ENCODE measurements around the gene SAP130.

SAP130 gene

DNA sequence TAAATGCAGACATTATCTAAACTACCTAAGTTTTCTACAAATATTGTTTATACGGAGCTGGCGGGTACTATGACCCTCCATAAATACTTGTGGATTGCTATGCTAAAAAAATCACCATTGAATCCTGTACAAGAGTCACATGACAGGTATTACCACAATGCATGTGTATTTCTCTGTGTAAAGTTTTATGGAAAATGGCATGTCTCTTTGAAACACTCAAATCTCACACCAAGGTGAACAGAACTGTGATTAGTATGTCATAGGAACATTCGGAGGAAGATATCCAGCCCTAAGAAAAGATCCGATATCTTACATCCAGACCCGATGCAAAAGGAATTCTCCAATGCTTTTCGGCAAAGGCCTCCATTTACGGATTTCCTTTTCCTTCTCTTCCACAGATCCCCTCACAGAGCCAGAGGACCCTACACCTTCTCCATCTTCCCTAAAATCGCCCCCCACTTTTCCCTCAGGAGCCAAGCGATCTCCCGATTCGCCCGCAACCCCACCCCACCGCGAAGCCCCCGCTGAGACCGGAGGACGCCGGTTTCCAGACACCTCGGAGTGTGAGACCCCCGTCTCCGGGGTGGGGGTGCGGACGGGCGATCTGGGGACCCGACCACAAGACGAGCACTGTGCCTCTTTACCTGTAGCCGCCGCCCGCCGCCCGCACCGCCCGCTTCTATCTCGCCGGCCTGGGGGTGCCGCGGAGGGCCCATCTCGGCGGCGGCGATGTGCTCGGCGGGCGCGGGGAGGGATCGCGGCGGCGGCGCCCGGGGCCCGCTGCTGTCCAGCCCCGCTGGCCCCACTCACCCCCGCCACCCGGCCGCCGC lies 1.2 kb downstream of the SAP130 start:
- DNase-seq (ENCODE audit: low spot score) = peak; percentile 28

DNA sequence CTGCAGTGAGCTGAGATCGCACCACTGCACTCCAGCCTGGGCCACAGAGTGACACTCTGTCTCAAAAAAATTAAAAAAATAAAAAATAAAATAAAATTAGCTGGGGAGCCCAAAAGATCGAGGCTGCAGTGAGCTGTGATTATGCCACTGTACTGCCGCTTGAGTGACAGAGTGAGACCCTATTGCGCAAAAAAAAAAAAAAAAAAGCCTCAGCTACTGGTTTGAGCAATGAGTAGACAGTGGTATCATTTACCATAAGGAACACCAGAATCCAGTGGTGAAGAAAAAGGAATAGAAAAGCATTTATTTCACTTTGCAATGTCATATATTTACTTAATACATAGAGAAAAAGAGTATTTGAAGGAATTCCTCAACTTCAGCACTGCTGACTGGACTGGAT lies 3.0 kb downstream of the SAP130 start:
- DNase-seq (ENCODE audit: low spot score) = no peak

DNA sequence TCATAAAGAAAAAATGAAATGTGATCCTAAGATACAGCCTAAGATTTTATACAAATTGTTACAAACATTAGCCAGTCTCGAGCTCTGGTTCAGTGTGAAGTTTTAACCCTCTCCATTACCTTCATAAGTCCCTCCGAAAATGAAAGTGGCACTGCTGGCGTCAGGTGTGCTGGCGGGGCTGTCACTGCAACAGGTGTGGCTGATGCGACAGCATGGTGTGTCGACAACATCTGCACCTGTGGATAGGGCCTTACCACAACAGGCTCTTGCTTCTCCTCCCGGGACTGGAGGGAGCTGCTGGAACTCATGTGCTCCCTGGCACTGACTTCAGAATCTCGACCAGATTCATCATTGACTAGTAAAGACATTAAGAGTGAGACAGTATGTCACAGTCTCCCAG lies 10.3 kb downstream of the SAP130 start:
- DNase-seq (ENCODE audit: low spot score) = no peak

DNA sequence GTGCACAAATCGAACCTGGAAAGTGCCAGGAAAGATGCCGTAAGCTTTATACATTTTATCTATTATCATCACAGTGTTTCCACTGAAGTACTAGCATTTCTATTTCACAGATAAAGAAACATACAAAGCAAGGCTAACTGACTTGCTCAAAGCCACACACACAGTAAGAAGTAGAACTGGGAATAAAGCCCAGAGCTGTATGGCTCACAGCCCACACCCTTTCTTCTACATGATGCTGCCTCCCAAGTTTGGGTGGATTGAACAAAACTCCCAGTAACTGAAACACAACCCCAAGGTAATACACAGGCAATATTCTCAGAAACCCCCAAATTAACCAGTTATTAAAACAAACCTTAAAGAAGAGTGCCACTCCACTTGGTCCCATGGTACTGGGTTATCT lies 11.2 kb downstream of the SAP130 start:
- DNase-seq (ENCODE audit: low spot score) = no peak

DNA sequence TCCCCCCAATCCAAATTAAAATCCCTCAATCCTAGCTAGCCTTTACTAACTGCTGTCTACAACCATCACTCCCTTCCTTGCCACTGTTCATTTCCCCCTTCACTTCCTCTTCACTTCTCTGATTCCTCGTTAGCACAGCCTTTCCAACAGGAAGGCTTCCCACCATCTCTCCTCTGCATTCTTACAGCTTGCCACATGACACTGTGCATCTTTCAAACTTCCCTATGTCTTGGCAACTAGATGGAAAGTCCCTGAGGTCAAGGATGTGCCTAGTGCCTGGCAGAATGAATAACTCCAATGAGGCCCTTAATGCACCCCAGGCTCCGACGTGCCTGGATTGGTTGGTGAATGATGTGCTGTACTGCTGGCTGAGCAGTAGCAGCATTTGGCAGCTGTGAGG lies 15.2 kb downstream of the SAP130 start:
- DNase-seq (ENCODE audit: low spot score) = no peak

DNA sequence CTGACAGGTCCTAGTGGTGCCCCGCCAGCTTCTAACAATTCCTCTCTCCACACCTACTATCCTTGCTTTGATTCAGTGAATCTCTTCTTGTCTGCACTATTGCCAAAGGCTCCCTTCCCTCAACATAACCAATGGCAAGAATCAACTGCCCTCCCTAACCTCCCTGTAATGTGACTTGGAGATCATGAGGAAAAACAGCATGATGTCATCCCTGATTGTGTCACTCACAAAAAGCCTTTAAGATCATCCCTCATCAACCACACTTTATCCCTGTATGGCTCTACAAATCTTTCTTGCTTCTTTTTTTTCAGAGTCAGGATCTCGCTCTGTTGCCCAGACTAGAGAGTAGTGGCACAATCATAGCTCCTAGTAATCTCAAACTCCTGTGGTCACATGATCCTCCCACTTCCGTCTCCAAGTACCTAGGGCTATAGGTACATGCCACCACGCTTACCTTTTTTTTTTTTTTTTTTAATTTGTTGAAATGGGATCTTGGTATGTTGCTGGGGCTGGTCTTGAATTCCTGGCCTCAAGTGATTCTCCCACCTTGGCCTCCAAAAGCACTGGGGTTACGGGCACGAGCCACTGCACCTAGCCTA lies 19.7 kb downstream of the SAP130 start:
- no peak for DNase-seq (ENCODE audit: low spot score)

DNA sequence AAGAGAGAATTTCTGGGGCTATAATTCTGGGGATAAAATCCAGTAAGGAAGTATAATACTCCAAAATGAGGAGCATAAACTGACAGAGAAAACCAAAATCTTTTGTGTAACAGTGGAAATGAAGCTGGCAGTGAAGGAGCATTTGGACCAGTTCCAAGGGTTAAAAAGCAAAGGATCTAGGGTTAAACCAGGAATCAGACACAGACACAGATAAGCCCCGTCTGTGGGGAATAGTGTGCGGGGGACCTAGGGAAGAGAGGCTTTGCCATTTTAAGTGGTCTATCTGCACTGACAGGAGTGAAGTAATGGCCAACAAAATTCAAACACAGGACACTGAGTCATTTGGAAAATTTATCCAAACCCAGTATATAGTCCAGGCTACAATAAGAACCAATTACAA lies 23.4 kb downstream of the SAP130 start:
- DNase-seq (ENCODE audit: low spot score) = no peak

DNA sequence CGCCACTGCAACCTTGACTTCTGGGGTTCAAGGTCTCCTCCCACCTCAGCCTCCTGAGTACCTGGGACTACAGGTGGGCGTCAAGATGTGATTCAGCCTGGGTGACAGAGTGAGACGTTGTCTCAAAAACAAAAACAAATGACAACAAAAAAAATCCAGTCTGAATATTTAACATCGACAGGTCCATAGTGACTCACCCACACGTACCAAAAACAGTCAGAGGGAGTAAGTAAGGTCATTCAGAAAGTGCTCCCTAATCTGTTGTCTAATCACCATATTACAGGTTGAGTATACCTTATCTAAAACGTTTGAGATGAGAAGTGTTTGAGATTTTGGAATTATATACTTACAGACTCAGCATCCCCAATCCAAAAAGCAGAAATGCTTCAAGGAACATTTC lies 24.4 kb downstream of the SAP130 start:
- DNase-seq (ENCODE audit: low spot score) = no peak

DNA sequence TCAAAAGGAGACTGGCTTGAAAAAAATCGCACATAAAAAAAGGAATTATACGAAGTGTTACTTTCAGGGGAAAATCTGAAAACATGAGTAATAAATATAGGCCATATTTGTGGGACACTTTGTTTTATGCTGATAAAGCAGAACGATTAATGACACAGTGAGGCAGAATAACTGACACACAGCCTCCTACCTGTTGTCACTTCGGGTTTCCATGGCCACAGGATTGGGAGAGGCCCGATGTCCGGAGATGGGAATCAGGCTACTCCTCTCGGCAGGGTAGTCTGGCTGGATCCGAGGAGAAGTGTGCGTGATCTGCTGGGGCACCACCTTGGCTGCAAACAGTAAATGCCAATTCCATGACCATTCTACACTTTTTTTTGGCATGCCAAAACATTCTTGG lies 31.7 kb downstream of the SAP130 start:
- DNase-seq (ENCODE audit: low spot score) = no peak

DNA sequence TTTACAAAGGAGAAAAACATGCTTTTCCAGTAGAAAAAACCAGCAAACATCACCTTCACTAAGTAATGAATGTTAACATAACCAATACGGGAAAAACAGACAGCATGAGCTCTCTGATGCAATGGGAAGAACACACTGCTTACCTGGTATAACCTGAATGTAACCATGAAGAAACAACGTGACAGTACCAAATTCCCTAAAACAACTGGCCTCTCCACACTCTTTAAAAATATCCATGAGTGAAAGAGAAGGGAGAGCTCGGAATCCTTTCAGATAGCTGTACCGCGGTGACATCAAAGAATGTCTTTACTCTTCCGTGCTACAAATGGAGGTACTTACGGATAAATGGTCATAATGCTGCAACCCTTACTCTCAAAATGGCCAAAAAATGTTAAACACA lies 32.1 kb downstream of the SAP130 start:
- no peak for DNase-seq (ENCODE audit: low spot score)

DNA sequence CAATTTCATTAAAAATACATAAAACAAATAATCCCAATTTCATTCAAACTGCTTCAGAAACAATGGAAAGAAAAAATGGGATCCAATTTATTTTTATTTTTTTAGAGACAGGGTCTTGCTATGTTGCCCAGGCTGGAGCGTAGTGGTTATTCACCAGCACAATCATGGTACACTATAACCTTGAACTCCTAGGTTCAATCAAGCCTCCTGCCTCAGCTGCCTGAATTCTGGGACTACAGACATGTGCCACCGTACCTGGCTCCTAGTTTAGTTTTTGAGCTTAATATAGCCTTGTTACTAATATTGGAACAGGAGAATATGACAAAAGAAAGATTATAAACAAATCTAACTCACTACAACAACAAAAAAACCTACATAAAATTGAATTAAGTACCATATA lies 34.2 kb downstream of the SAP130 start:
- no peak for DNase-seq (ENCODE audit: low spot score)

DNA sequence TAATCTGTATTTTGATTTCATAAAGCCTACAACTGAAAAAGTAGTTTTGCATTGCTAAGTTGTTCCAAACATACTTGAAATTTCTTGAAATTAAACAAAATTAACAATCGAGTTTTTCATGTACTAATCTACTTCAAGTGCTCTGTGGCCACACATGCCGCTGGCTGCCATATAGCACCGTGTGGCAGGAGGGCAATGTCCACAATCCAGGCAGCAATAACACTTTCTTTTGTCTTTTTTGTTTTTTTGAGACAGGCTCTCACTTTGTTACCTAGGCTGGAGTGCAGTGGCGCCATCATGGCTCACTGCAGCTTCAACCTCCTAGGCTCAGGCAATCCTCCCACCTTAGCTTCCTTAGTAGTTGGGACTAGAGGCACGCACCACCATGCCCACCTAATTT lies 36.1 kb downstream of the SAP130 start:
- DNase-seq (ENCODE audit: low spot score) = no peak

DNA sequence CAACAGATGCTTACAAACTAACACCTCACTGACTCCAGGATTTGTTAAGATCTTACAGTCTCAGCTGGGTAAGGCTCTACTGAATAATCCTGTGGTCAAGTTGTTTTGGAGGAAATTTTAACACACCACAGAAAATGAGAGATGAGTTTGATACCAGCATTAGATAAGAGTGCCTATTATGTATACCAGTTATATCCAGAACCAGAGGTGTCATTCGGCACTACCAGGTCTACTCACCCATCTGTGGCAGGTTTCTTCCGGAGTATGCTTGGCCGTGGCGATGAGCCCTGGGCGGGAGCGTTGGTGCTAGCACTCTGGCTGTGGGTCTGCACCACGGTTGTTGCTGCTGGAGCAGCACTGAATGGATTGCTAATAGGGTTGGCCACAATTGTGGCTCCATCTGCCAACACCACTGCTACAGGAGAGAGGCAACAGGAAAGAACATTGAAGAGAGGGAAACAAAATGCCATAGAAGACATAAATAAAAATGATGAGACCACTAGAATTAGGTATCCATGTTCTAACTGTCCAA lies 41.2 kb downstream of the SAP130 start:
- no peak for DNase-seq (ENCODE audit: low spot score)

DNA sequence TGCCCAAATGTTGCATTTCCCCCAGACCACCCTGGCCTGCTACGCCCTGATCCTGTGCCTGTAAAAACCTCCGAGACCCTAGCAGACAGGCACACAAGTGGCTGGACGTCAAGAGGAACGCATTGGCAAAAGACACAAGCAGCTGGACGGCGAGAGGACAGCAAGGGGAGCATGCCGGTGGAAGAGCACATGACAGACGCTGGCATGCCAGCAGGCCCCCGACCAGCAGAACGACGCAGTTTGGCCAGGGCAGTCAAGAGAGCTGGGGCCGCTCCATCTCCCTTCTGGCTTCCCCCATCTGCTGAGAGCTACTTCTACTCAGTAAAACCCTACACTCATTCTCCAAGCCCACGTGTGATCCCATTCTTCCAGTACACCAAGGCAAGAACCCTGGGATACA lies 42.1 kb downstream of the SAP130 start:
- DNase-seq (ENCODE audit: low spot score) = no peak

DNA sequence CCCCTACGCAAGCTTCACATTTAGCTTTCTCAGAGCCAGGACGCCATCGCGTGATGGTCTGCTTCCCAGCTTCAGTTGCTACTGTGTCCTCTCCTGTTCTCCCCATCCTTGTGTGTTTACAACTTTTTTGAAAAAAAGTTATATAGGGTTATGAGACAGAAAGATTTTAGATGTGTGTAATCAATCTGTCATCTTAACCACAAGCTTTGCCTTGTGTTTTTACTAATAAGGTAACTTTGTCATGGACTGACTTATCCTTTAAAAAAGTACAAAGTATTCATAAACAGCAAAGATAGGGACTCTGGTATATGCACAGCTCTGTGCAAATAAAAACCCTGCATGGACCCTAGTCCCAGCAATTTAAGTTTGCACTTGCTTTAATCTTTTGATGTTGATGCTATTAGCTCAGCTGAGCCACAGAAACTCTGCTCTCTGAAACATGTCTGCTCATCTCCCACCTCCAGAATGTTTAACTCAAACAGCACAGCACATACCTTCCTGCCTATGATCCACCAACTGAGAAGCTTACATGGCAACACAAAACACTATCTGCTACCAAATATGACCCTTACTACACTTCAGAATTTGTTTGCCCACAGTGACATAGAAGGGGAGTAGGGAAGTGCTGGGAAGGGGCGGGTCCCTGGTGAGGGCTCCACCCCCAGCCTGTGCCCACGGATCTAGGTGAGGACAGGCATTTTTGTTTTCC lies 42.7 kb downstream of the SAP130 start:
- DNase-seq (ENCODE audit: low spot score) = no peak

DNA sequence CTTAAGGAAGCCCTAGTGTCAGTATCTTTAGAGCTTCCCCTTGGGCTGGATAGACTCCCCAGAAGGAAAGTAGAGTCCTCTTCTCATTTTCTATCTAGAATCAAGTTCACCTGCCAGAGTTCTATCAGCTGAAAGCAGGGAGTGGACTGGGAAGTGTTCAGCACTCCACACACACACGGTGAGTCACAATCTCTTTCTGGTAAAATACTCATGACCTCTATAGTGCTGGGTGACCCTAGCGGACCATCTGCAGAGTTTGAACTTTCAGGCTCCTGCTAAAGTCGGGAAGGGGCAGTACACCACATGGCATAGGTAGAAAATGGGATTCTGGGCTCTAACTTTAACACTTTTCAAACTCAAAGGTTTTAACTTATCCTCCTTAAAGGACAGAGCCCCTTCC lies 43.3 kb downstream of the SAP130 start:
- DNase-seq (ENCODE audit: low spot score) = no peak

DNA sequence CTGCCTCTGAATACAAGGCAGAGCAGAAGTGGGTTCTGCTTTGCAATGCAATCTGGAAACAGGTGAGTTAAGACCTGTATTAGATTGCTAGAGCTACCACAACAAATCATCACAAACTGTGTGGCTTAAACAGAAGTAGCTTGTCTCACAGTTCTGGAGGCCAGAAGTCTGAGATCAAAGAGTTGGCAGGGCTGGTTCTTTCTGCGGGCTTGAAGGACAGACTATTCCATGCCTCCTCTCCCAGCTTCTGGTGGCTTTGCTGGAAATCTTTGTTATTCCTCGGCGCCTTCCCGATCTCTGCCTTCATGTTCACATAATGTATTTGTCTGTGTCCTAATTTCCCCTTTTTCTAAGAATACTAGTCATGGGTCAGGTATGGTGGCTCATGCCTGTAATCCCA lies 58.4 kb downstream of the SAP130 start:
- no peak for DNase-seq (ENCODE audit: low spot score)

DNA sequence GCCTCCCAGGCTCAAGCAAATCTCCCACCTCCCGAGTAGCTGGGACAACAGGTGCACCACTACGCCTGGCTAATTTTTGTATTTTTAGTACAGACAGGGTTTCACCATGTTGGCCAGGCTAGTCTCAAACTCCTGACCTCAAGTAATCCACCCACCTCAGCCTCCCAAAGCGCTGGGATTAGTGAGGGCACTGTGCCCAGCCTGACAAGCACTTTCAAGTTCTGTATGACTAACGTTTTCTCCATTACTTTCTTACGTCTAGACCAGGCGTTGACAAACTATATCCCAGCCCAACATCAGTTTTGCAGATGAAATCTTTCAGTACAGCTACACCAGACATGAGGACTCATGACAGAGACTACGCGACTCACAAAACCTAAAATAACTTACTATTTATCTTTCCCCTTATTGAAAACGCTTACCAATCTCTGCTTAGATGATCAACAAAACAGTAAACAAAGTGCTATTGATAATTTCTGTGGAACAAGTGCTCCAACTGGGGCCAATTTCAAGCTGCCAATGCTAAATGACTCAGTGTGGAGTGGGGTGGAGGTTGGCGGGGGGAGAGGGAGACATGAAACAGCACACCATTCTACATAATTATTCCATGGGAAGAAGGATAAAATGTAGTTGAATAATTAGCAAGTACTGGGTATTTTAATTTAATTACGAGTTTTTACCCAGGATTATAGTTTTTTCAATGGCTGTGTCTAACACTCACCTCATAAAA lies 59.1 kb downstream of the SAP130 start:
- no peak for DNase-seq (ENCODE audit: low spot score)

DNA sequence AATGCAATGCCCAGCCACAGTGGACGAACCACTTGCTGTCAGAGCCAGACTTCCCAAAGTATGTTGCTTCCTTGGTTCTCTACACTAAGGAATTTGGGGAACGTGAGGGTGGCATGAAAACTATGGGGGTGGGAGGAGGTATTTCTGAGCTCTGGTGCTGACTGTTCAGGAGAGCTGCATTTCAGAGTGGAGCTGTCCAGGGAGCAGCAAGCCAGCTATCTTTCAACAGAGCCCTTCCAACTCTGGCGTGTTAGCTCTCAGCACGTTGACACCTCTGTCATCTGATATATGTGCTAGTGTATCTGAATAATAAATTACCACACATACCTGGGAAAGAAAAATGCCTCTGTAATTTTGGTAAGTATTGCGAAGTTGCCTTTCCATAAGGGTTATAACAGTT lies 66.1 kb downstream of the SAP130 start:
- no peak for DNase-seq (ENCODE audit: low spot score)

DNA sequence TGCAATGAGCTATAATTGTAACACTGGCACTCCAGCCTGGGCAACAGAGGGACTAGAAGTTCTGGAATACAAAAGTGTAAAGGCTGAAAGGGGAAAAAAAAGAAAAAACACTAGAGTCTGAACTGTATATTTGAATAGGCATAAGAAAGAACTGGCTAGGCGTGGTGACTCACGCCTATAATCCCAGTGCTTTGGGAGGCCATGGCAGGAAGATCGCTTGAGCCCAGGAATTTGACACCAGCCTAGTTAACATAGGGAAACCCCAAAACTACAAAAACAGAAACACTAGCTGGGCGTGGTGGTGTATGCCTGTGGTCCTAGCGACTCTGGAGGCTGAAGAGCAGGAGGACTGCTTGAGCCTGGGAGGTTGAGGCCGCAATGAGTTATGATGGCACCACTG lies 70.6 kb downstream of the SAP130 start:
- no peak for DNase-seq (ENCODE audit: low spot score)

DNA sequence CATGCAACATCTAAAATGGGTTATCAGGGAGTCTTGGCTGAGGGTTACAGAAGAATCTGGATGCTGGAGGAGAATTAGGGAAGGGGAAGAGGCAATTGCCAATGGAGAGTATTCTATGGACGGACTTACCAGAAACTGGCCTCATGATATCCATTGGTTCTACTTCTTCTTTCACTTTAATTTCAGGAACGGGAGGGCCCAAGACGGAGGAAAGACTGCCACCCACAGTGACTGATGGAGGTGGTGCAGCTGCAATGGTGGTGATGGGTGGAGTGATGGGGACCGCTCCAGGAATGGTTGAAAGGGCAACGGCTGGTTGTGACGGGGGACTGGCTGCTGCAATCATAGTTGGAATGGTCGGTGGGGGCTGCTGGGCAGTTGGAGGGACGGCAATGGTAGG lies 73.0 kb downstream of the SAP130 start:
- no peak for DNase-seq (ENCODE audit: low spot score)

DNA sequence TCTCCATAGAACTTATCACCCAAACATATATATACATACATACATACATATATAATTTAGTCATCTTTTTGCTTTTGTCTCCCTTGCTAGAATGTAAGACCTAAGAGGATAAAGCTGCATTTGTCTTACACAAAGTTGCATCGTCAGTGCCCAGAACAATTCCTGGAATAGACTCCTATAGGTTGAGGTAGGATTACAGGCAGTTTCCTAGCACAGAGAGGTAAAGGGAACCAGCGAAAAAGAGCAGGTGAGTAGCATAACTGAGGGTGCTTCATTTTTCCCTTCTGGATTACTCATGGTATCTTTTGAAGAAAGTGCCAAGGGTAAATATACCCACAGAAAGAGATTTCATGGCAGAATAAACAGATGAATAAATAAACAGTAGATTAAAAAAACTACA lies 74.0 kb downstream of the SAP130 start:
- DNase-seq (ENCODE audit: low spot score) = no peak

Data from RKO (cell line).